Heart left ventricle (tissue), 16 donors: ENCODE data around the gene SLC6A18. TPM values are rescaled to one million over a fixed set of nuclear protein-coding genes. Genes with fewer than 3 reads are reported as not detected.

Experiments used
- ATAC-seq, 4 donors: fragments of 200-7000 bp; cut with Tn5 transposase; one replicate each; pipeline ENCODE4 v1.9.1; 2020 to 2022; ENCODE audit warnings: moderate library complexity in 4 of 4, mild to moderate bottlenecking in 3 of 4, moderate number of reproducible peaks in 1 of 4
- DNase-seq, 5 donors: peaks; one replicate each; pipeline ENCODE4 v3.0.0-alpha.2; 2020
- H3K27ac ChIP-seq, 12 donors: fragments of 200-600 bp; sonication (generic) in 4 of 12; one replicate each; pipeline versions ENCODE4 v1.5.0 to v1.8.0; 2016 to 2022; ENCODE audit warnings: mild to moderate bottlenecking in 2 of 12
- H3K27me3 ChIP-seq, 9 donors: fragments of 200-600 bp; sonication (generic) in 2 of 9; one replicate each; pipeline versions ENCODE4 v1.5.1 to v1.8.0; 2016 to 2022; ENCODE audit warnings: mild to moderate bottlenecking in 3 of 9
- H3K36me3 ChIP-seq, 9 donors: fragments of 200-600 bp; sonication (generic) in 2 of 9; one replicate each; pipeline versions ENCODE4 v1.5.0 to v1.8.0; 2018 to 2022; ENCODE audit warnings: mild to moderate bottlenecking in 2 of 9
- H3K4me1 ChIP-seq, 12 donors: fragments of 200-600 bp; sonication (generic) in 4 of 12; one replicate each; pipeline versions ENCODE4 v1.5.0 to v1.8.0; 2016 to 2022; ENCODE audit warnings: mild to moderate bottlenecking in 3 of 12
- H3K4me3 ChIP-seq, 12 donors: fragments of 200-600 bp; sonication (generic) in 4 of 12; one replicate each; pipeline versions ENCODE4 v1.5.0 to v1.8.0; 2017 to 2022; ENCODE audit warnings: mild to moderate bottlenecking in 9 of 12, moderate library complexity in 4 of 12
- H3K9me3 ChIP-seq, 12 donors: fragments of 200-600 bp; sonication (generic) in 4 of 12; one replicate each; pipeline versions ENCODE4 v1.5.0 to v1.8.0; 2016 to 2022; ENCODE audit warnings: mild to moderate bottlenecking in 1 of 12
- CTCF ChIP-seq, 12 donors: fragments of 200-600 bp; sonication (generic) in 4 of 12; IDR thresholded peaks; one replicate each; pipeline versions ENCODE4 v1.5.0 to v1.8.0; 2018 to 2022; ENCODE audit warnings: antibody characterized with exemption in 12 of 12, mild to moderate bottlenecking in 5 of 12
- POLR2A ChIP-seq, 2 donors: fragments of 450-650 bp; IDR thresholded peaks; one replicate each; pipeline ENCODE4 v1.6.1; 2017; ENCODE audit warnings: antibody characterized with exemption in 2 of 2, mild to moderate bottlenecking in 2 of 2, moderate library complexity in 2 of 2
- WGBS, 4 donors: extraction: QIAGEN DNeasy Blood & Tissue Kit in 2 of 4; methylation state at CpG; one replicate each; pipeline versions ENCODE4 v1.1.5 to v1.1.7; 2013 to 2018; 5-methylcytosine and 5-hydroxymethylcytosine counted together
- intact Hi-C, 10 donors: fragments of 100-400 bp; cut with DNase I; formaldehyde crosslinking; loops; one replicate each; pipeline versions ENCODE4 v1.11.1 to v1.14.2; 2022
- polyA plus RNA-seq, 2 donors: library from polyadenylated mRNA; stranded (reverse); fragments of 200-250 nt; gene quantifications; one replicate each; pipeline ENCODE4 v1.2.3, GENCODE V29; 2013
- total RNA-seq, 9 donors: library from RNA; depleted of rRNA in 2 of 9; stranded (reverse); fragments of >200 nt in 2 of 9; fragmentation: NEBNext Ultra II Directional in 3 of 9; extraction: Animal tissue kit (Norgen Biotek cat#: 25700) in 3 of 9; gene quantifications; one replicate each; pipeline versions ENCODE4 v1.1.0 to v1.2.4, GENCODE V29; 2016 to 2023
- donor health status: ischemic (EF 13 %, LVEDD 7.1; RV severe dilation, severe dysfunction).
- donor health status: healthy with polysubstance abuse.
- donor health status: DM: no; HTN: yes; CAD: no.
- donor health status: DM: no; HTN: no; CAD: no.
- donor health status: ischemic (EF 25% LVEDD 6.9; RV normal size, moderate dysfunction).
- donor health status: ischemic (EF 25% LVEDD 5.7; RV mildly dilated, moderate dysfunction).
- donor health status: healthy.
- donor health status: DM: yes; HTN: yes; CAD: no.
- donor health status: ischemic (EF 35%, LVEDD 5.7; RV mildly dilated, moderate dysfunction).
- donor health status: nonischemic (EF 11% LVEDD 7.7; RV severe dilation, severe dysfunction).
- donor health status: DM: yes; HTN: yes; CAD: no.
- donor health status: PGD.
- donor health status: ischemic (EF 29% LVEDD 5.4; RV normal size, mild dysfunction).
- donor health status: nonischemic (EF 23%, LVEDD 6.1; RV moderate dilation, normal function).

SLC6A18 gene
- total and polyA plus RNA-seq, 11 donors = not detected

GRCh38 chr5:1182633-1183423, 42.4 kb upstream of the SLC6A18 start:
- Histone ChIP-seq H3K27ac (peak overlapping the region in 3 of 12 donors; percentile 27 to 64 (median 31)), H3K27me3 (peaks cover 0 to 32% (median 0%) of the 10 kb centered on the region in 9 donors), H3K4me3 (no peak overlapping the region), H3K36me3 (no peaks in the 10 kb centered on the region), H3K4me1 (peaks cover 0 to 24% (median 0%) of the 10 kb centered on the region in 12 donors), H3K9me3 (no peaks in the 10 kb centered on the region)
- intact Hi-C loops = loop anchor here in 1 of 10 donors (10.0 kb wide), 1 partner anchor 462 kb away; no protein-coding TSS in a partner anchor
- DNase-seq = peak in 2 of 5 donors; percentile 25 to 53
- peak; percentile 47 to 71 (median 53) for ATAC-seq
- 44 to 65% (median 51%) methylated on average over 29 to 31 of the region's 31 CpGs for WGBS, 4 donors
- TF ChIP-seq POLR2A (IDR thresholded peaks at IDR 0.05) = no peak
- TF ChIP-seq CTCF (IDR thresholded peaks at IDR 0.05) = no peak

- Histone ChIP-seq H3K27ac (peak overlapping the region in 2 of 12 donors; percentile 31 to 64), H3K27me3 (peaks cover 0 to 34% (median 0%) of the 10 kb centered on the region in 9 donors), H3K36me3 (no peaks in the 10 kb centered on the region), H3K9me3 (no peaks in the 10 kb centered on the region), H3K4me3 (no peak overlapping the region), H3K4me1 (peaks cover 0 to 24% (median 0%) of the 10 kb centered on the region in 12 donors)
- WGBS, 4 donors = 74 to 80% (median 78%) methylated on average over 11 to 18 of the region's 18 CpGs
- TF ChIP-seq CTCF (IDR thresholded peaks at IDR 0.05) (no peak), POLR2A (IDR thresholded peaks at IDR 0.05) (no peak)
- ATAC-seq = peak in 2 of 4 donors; percentile 1 to 11
- peak in 2 of 5 donors; percentile 34 to 57 for DNase-seq
- intact Hi-C loops = loop anchor here in 1 of 10 donors (10.0 kb wide), 1 partner anchor 461 kb away; no protein-coding TSS in a partner anchor
Measured at GRCh38 chr5:1183424-1184162, 41.6 kb upstream of the SLC6A18 start.

- DNase-seq = no peak
- Histone ChIP-seq H3K4me3 (no peak overlapping the region), H3K36me3 (no peaks in the 10 kb centered on the region), H3K4me1 (peaks cover 0 to 24% (median 0%) of the 10 kb centered on the region in 12 donors), H3K27ac (no peak overlapping the region), H3K27me3 (peaks cover 0 to 34% (median 0%) of the 10 kb centered on the region in 9 donors), H3K9me3 (no peaks in the 10 kb centered on the region)
- 80 to 96% (median 94%) methylated on average over 1 to 8 of the region's 8 CpGs for WGBS, 4 donors
- no peak for TF ChIP-seq POLR2A (IDR thresholded peaks at IDR 0.05)
- TF ChIP-seq CTCF (IDR thresholded peaks at IDR 0.05) = no peak
- intact Hi-C loops = loop anchor here in 1 of 10 donors (10.0 kb wide), 1 partner anchor 461 kb away; no protein-coding TSS in a partner anchor
- no peak for ATAC-seq
Measured at GRCh38 chr5:1184163-1184470, 41.1 kb upstream of the SLC6A18 start.

- H3K27me3 ChIP-seq = peaks cover 0 to 37% (median 0%) of the 10 kb centered on the region in 9 donors
- DNase-seq = peak in 1 of 5 donors; percentile 20
- no peaks in the 10 kb centered on the region for H3K36me3 ChIP-seq
- no peak overlapping the region for H3K27ac ChIP-seq
- WGBS, 4 donors = 85 to 100% (median 92%) methylated on average over 2 to 7 of the region's 7 CpGs
- H3K4me3 ChIP-seq = no peak overlapping the region
- no peak for ATAC-seq
- intact Hi-C loops = loop anchor here in 1 of 10 donors (10.0 kb wide), 1 partner anchor 460 kb away; no protein-coding TSS in a partner anchor
- TF ChIP-seq CTCF (IDR thresholded peaks at IDR 0.05) = no peak
- TF ChIP-seq POLR2A (IDR thresholded peaks at IDR 0.05) = no peak
- H3K9me3 ChIP-seq = no peaks in the 10 kb centered on the region
- H3K4me1 ChIP-seq = peaks cover 0 to 24% (median 0%) of the 10 kb centered on the region in 12 donors
Measured at GRCh38 chr5:1184481-1184880, 40.7 kb upstream of the SLC6A18 start.
